ENCODE measurements around the gene CNTNAP5.

The CNTNAP5 gene

DNA sequence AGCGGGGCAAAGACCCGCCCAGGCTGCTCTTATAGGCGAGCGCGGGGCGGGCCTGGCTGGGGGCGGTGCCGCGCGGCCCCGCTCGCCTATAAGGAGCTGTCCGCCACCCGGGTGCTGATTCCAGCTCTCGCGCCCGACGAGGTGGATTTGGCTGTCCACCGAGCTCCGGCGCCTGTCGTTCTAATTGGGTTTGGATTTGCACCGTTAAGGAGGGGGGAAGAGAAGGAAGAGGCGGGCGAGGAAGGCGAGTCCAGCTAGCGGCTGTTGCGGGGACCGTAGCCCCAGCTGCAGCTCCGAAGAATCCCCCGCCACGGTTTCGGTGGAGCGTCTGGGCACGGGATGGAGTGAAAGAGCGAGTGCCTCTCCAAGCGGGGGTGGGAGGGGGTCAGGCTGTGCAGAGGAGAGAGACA lies at the start of gene CNTNAP5:
Gene CNTNAP5, plus strand, starts transcription at position 117 of the 410 bp plus-strand sequence. CDS start 364 bp downstream, outside the sequence.
- H3K4me3 ChIP-seq (ENCODE audit: low read depth, low read length), result no peak within 1 kb of the TSS
- TF ChIP-seq, protein P1, sequence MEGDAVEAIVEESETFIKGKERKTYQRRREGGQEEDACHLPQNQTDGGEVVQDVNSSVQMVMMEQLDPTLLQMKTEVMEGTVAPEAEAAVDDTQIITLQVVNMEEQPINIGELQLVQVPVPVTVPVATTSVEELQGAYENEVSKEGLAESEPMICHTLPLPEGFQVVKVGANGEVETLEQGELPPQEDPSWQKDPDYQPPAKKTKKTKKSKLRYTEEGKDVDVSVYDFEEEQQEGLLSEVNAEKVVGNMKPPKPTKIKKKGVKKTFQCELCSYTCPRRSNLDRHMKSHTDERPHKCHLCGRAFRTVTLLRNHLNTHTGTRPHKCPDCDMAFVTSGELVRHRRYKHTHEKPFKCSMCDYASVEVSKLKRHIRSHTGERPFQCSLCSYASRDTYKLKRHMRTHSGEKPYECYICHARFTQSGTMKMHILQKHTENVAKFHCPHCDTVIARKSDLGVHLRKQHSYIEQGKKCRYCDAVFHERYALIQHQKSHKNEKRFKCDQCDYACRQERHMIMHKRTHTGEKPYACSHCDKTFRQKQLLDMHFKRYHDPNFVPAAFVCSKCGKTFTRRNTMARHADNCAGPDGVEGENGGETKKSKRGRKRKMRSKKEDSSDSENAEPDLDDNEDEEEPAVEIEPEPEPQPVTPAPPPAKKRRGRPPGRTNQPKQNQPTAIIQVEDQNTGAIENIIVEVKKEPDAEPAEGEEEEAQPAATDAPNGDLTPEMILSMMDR (IDR thresholded peaks at IDR 0.05; ENCODE audit: low read depth, low read length), result no peak

DNA sequence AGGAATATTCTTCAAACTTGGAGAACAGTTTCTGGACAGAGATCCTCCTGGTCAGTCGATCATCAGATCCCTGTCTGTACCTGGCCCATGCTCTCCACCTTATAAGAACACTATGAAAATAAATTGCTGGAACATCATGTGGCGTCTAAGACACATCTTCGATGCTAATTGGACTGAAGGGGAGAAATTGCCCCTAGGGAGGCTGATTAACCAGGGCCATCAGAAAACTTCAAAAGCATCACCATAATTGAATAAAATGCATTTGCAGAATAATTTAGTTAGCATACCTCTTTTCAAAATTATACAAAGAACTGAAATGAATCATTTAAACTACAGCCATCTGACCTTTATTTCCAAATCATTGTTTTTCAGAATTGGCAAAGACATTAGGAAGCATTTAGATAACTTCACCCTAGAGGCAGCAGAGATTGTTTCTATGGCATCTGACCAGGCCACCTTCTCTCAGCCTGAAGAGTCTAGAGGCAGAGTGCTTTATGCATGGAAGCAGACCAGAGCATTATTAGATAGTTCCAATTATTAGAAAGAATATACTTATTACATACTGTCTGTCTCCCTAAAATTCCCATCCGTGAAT lies 48.9 kb upstream of the CNTNAP5 start:
- H3K4me3 ChIP-seq (ENCODE audit: low read depth, low read length), result no peak overlapping the region
- TF ChIP-seq, protein P1 (IDR thresholded peaks at IDR 0.05; ENCODE audit: low read depth, low read length), result no peak

DNA sequence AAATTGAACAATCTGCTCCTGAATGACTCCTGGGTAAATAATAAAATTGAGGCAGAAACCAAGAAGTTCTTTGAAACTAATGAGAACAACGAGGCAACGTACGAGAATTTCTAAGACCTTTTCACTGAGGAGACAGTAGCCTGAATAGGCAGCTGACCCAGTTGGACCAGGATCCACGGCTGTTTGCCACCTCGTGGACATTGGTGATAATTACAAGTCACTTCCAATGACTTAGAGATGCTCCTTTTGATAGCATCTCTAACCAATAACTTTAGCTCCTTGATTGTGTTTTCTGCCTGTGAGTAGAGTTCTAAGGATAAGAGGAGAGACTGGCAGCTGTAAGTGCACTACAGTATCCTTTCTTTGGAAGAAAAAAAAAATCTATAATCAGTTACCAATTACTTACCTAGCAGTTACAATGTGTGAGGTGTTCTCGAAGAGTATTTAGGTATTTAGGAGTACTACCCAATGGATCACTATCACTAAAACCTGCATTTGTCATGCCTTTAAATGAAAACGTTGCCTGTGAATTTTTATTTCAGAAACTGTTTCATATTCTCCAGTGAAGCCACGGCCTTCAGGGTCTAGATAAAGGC lies 31.3 kb upstream of the CNTNAP5 start:
- H3K4me3 ChIP-seq (ENCODE audit: low read depth, low read length), result no peak overlapping the region
- TF ChIP-seq, protein P1 (IDR thresholded peaks at IDR 0.05; ENCODE audit: low read depth, low read length), result no peak

DNA sequence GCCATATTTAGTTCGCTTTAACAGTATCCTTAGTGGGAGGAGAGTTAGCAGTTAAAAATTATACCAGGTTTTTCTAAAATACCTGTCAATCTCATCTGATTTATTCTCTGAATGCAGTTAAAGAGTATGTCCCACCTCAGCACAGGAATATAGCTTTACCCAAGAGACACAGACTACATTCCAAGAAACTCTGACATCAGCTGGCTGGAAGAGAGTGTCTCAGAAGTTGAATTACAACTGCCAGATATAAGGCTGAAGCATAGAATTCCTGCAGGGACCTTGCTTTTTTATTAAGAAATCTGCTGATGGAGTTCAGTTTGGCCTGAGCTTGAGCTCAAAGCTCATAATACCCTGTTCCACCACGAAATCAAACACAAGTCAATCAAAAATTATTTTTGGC lies 25.4 kb upstream of the CNTNAP5 start:
- TF ChIP-seq, protein P1 (IDR thresholded peaks at IDR 0.05; ENCODE audit: low read depth, low read length), result no peak
- no peak overlapping the region for H3K4me3 ChIP-seq (ENCODE audit: low read depth, low read length)

DNA sequence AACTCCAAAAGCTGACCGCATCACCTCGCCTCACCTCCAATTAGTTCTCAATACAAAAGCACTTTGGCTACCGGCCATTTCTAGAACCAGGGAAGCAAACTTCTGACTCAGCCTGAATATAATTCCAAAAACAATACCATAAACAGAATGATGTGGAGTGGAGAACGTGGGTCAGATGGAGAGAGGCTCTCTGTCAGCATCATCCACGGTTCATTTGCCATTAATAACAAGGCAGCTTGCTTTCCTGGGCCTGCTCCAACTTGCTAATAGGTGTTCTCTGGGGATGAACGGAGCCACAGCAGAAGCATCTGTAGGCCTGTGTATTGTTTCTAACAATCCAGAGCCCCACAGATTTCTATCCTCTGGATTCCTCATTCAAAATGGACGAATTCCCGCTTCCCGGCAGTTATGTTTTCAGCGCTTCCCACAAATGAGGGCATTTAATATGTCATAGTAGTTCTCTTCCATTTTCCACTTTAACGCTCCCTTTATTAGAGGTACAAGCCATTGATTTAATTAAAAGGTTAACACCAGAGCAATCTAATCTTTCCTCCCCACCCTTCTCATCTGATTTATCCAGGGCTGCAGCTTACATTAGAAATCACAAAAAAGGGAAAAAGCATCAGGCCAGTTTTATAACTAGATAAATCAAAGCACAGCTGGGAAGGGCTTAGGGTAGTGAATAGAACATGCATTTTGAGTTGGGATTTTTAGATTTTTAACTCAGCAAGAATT lies 23.2 kb upstream of the CNTNAP5 start:
- TF ChIP-seq, protein P1 (IDR thresholded peaks at IDR 0.05; ENCODE audit: low read depth, low read length), result no peak
- H3K4me3 ChIP-seq (ENCODE audit: low read depth, low read length), result no peak overlapping the region

DNA sequence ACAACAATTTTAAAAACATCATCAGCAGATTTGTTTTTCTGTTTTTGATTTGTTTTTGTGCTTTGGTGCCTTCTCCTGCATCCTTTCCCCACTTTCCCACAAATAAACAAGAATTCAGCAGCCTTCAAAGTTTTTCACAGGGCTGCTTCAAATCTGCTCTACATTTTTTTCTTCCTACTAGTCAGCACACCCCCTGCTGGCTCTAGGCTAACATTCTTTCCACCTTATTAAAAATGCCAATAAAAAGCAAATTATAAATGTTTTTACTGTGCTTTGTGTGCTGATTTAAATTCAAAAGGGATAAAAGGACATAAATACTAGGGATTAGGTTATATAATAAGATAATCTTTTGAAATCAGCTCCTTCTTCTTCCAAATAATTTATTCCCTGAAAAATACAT lies 6.2 kb upstream of the CNTNAP5 start:
- H3K4me3 ChIP-seq (ENCODE audit: low read depth, low read length), result no peak overlapping the region

More for the DNA sequence above, 6.2 kb upstream of the CNTNAP5 start:
- TF ChIP-seq, protein P1 (IDR thresholded peaks at IDR 0.05; ENCODE audit: low read depth, low read length), result no peak
